ENCODE data around the gene PLCL2.

DNA sequence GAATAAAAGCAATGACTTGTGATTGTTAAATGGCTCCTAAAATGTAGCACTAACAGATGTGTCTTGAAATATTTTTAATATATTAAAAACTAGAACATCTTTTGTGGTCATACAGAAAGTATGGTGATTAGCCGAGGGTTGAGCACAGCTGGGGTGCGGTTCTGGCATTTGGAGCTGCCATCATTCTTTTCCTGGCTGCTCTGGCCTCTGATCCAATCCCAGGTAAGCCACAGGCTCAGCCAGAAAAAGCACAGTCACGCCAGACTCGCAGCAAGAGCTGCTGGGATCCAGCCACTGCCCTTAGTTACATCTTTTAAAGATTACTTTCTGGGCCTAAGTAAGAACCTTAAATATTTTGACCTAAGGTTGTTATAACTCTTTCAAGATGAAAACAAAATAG is 196.8 kb downstream of the PLCL2 start:
- TF ChIP-seq, protein P1, sequence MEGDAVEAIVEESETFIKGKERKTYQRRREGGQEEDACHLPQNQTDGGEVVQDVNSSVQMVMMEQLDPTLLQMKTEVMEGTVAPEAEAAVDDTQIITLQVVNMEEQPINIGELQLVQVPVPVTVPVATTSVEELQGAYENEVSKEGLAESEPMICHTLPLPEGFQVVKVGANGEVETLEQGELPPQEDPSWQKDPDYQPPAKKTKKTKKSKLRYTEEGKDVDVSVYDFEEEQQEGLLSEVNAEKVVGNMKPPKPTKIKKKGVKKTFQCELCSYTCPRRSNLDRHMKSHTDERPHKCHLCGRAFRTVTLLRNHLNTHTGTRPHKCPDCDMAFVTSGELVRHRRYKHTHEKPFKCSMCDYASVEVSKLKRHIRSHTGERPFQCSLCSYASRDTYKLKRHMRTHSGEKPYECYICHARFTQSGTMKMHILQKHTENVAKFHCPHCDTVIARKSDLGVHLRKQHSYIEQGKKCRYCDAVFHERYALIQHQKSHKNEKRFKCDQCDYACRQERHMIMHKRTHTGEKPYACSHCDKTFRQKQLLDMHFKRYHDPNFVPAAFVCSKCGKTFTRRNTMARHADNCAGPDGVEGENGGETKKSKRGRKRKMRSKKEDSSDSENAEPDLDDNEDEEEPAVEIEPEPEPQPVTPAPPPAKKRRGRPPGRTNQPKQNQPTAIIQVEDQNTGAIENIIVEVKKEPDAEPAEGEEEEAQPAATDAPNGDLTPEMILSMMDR (IDR thresholded peaks at IDR 0.05; ENCODE audit: extremely low read depth in 1 of 2, insufficient read depth in 1 of 2, low read depth in 1 of 2, low read length in 2 of 2) = no peak
- TF ChIP-seq POLR2A (IDR thresholded peaks at IDR 0.05; ENCODE audit: low read depth, low read length) (no peak), POLR2AphosphoS5 (IDR thresholded peaks at IDR 0.05; ENCODE audit: insufficient read depth, low read depth, low read length) (no peak)
- TF ChIP-seq, protein P2, sequence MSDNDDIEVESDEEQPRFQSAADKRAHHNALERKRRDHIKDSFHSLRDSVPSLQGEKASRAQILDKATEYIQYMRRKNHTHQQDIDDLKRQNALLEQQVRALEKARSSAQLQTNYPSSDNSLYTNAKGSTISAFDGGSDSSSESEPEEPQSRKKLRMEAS (IDR thresholded peaks at IDR 0.05; ENCODE audit: insufficient read depth, insufficient read length) = no peak
